ENCODE data around the gene GPR17.

Gene GPR17

DNA sequence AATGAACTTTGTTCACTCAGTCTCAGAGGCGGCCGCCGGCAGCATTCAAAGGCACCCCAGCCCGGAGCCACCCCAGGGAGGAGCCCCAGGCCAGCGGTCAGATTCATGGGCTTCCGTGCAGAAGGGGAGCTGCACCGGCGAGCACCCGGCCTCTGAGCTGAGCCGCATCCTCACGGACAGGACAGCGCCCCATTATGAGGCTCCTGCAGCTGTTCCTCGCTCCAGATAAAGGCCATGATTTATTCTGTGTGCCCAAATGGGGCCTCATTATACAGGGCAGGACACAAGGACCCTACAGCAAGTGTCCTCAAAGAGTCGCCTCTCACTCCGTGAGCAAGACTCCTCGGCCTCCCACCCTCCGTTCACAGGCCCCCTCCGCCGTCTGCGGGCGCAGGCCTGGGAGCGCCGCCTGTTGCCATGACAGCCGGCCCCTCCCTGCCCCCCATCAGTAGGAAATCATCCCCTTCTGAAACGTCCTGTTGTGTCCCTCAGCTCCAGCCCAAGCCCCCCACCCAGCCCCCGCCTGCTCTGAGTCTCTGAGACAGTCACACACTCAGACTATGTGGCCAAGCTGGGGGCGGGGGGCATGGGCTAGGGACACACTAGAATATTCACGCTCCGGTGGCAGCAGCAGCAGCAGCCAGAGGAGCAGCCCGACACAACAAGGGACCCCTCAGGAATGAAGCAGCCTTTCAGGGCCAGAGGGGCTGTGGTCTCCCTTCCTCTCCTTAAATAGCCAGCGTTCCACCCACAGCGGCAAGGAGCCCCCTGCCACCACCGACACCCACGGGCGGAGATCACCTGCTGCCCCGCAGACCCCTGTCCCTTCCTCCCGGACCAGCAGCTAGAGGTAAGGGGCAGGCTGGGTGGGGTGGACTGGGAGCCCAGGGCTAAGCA, at the start of gene GPR17:
GPR17 (plus strand) TSS at position 759 of the 897 bp plus-strand sequence. CDS start 4,583 bp downstream, outside the sequence.
- DNase-seq = no peak

DNA sequence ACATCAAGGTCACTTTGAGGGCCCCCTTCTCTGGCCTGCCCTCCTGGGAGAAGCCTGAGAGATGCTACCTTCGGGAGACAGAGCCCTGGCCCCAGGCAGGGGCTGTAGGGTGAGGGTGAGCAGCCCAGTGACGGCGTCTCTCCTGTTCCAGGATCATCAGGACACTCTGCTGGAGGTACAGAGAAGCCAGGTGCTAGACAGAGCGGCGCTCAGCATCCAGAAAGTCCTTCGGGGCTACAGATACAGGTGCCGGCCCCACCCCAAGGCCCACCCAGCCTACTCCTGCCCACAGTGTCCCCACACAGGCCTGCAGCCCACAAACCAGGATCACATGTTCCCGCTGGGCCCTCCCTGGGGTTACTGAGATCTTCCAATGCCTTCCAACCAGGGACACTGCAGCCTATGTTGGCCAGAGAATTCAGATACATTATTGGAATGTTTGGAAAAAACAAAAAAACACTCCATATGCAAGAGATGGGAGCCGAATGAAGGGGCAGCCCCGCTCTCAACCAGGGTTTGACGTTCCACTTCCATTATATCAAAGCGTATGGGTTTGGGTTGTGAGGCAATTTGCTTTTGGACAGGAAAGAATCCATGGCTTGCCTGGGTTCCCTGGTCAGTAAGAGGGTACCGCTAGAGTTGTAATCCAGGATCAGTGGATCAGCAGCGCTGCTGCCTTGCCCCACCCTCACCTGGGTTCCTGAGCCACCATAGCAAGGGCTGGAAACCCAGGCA, 49.5 kb upstream of the GPR17 start:
- DNase-seq = no peak

DNA sequence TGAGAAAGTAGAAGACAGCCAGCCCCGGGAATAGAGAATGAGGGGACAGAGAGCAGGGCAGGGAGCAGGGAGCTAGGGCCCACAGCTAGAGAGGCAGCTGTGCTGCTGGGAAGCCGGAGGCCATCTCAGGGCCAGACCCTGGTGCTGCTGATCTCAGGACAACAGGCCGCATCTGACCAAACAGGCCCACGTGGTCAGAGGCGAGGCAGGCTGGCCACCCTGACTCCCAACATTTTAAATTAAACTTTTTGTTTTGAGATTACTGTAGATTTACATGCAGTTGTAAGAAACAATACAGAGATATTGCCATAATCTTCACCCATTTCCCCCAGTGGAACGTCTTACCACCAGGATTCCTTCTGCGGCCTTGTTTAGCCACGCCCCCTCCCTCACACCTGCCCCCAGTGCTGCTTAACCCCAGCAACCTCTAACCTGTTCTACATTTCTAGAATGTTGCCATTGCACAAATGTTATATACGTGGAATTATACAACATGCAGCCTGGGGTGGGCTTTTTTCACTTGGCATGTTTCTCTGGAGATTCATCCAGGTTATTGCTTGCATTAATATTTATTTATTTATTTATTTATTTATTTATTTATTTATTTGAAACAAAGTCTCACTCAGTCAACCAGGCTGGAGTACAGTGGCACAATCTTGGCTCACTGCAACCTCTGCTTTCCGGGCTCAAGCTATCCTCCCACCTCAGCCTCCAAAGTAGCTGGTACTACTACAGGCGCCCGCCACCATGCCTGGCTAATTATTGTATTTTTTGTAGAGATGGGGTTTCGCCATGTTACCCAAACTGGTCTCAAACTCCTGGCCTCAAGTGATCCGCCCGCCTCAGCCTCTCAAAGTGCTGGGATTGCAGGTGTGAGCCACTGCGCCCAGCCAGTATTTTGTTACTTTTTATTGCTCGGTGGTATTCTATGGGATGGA, 48.6 kb upstream of the GPR17 start:
- DNase-seq = no peak

GRCh38 chr2:127597984-127598380, 48.0 kb upstream of the GPR17 start:
- DNase-seq = no peak

- no peak for DNase-seq
These were observed 47.2 kb upstream of the GPR17 start for GRCh38 chr2:127598711-127599110.

DNA sequence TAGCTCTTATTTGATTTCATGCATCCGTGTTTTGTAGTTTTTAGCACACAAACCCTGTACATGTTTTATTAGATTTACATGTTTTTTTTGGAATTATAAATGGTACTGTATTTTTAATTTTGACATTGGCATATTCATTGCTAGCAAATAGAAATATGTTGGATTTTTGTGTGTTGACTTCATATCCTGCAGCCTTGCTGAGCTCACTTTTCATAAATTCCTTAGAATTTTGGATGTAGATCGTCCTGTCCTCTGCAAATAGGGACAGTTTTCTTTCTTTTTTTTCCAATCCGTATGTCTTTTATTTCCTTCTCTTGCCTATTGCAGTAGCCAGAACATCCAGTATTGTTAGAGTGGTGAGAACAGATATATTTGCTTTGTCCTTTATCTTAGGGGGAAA, 46.7 kb upstream of the GPR17 start:
- DNase-seq = no peak

DNA sequence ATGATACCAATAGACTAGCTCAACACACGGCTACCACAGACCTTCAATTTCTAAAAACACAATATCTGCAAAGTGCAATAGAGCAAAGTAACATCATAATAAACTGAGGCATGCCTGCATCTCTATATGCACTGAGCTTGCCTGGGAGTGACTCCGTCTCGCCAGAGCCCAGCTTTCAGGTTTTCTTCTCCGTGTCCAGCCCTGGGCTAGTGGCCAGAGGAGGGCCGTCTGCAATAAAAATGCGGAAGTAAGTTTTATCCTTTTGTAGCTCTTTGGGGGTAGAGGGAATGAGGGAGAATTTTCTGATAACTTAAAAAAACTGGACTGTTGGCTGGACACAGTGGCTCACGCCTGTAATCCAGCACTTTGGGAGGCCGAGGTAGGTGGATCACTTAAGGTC, 41.0 kb upstream of the GPR17 start:
- no peak for DNase-seq

- DNase-seq = no peak
These were observed 40.2 kb upstream of the GPR17 start for GRCh38 chr2:127605691-127606263.

DNA sequence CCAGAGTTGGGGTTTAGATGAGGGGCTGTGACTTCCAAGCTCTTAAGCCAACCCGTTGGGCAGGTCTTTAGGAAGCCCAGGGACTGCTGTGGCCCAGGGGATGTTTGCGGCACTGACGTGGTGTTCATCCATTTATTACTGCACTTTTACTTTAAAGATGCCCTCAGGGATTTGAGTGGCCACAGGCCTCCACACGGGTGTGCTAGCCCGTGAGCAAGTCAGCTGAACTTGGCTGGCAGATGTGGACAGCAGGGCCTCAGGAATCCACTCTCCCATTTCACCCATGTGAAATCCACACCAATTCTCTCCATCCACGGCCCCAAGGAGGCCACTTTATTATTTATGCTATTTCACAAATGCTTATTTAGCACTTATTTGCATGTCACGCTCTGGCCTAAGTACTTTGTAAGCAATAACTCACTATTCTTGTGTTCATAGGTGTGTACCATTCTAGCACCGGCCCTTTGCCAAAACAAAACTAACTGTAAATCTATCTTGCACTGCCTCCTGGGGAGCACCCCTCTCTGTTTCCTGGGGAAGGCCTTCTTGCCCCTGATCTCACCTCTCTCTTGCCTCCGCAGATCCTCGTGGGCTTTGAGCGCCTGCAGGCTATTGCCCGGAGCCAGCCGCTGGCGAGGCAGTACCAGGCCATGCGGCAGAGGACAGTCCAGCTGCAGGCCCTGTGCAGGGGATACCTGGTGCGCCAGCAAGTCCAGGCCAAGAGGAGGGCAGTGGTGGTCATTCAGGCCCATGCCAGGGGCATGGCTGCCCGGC, 39.1 kb upstream of the GPR17 start:
- DNase-seq = no peak

- DNase-seq = no peak
These were observed 38.5 kb upstream of the GPR17 start for GRCh38 chr2:127607399-127607908.

DNA sequence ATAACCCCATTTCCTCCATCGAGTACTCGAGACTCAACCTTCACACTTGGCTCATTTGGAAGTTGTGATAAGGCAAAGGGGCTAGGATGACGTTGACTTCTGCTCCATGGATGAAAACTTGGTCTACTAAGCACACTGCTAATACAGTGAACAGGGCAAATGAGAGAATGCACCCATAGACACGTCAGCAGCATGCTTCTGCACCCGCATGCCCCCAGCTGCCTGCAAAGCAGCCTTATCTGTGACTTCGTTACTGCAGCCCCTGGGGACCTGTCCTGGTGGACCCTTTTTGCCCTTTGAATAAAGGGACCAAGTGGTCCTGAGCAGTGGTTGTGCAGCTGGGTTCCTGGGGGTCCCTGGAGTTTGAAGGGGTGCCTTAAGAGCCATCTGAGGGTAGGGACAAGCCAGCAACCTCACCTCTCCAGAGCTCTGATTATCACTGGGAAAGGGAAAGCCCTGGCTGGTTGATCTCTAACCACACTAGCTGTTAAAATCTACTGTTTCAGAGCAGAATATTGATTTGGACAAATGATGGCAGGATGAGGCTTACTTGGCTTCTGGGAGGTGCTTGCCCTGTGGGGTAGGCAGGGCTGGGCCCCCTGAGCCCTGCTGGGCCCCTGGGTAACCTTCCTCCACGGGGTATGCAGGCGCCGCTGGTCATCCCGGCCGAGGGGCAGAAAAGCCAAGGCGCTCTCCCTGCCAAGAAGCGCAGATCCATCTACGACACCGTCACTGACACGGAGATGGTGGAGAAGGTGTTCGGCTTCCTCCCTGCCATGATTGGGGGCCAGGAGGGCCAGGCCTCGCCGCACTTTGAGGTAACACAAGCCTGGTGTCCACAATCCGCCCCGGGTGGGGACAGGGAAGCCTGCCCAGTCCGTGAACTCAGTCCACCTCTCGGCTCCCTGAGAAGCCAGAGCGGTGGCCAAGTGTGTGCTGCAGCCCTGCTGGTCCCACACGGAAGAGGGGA, 37.6 kb upstream of the GPR17 start:
- no peak for DNase-seq

GRCh38 chr2:127609031-127609751, 36.8 kb upstream of the GPR17 start:
- DNase-seq = no peak

- no peak for DNase-seq
These were observed 36.1 kb upstream of the GPR17 start for GRCh38 chr2:127609818-127610217.

DNA sequence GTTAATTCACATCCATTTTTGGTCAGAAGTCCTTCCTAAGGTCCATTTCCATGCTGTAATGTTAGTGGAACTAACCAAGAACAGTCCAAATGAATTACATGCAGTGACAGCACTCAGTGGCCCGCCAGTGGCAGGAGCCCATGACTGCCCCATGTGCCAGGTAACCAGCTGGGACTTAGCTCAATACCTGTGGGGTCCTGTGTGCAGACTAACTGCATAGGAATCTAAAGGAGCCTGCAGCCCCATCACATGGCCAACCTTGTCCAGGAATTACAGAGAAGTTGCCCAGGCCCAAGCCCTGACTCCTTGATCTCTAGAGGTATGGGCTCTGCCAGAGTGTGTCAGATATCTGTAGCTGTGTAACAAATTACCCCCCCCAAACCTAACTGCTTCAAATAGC, 35.4 kb upstream of the GPR17 start:
- no peak for DNase-seq

- DNase-seq = no peak
These were observed 34.7 kb upstream of the GPR17 start for GRCh38 chr2:127611076-127611925.

DNA sequence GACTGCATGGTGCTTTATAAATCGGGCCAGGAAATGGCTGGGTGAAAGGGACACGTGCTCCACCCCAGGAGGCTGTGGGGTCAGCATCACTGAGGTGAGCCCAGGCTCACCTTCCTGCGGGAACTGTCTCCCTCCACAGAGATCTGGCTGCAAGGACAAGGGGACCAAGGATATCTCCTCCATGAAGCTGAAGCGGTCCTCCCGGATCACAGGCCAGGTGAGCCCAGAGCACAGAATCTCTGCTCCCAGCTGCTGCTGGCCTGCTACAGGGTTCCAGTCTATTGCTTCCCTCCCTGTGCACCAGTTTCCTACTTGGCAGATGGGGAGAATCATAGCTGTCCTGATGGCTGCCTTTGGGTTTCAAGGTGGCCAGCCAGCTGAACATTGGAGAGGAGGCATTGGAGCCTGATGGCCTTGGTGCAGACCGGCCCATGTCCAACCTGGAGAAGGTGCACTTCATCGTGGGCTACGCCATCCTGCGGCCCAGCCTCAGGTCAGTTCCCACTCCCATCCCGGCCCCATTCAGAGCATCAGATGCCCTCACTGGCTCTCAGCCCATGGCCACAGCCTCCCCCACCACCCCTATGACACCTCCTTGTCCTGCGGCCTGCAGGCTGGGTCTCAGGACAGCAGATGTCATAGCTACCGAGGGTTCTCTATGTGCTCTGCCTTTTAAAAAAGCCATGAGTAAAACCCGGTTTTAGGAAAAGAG, 33.7 kb upstream of the GPR17 start:
- DNase-seq = no peak

- no peak for DNase-seq
These were observed 31.7 kb upstream of the GPR17 start for GRCh38 chr2:127614246-127614645.

DNA sequence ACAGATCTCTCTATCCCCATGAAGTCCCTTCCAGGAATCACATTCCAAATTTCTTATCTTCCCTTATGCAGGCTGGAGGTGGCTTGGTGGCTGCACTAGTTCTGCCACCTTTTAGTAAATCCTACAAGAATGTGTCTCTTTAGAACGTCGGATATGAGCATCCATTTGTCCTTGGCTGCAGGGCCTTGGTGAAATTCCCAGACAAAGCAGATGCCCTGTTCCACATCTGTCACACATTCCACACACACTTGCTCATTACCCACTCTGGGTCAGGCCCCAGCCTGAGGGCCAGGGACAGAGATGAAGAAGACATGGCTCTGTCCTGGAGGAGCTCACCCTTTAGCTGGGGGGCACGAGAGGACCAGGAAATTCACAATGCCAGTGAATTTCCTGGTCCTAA, 31.2 kb upstream of the GPR17 start:
- DNase-seq = no peak
